ENCODE data around the gene SELENOS.

SELENOS gene

GRCh38 chr15:101276501-101277037 is 716 bp downstream of the SELENOS start:
- peak in 1 of 2 donors; percentile 33 for DNase-seq

- DNase-seq, result no peak
Measured at GRCh38 chr15:101275018-101275417, 2.3 kb downstream of the SELENOS start.

DNA sequence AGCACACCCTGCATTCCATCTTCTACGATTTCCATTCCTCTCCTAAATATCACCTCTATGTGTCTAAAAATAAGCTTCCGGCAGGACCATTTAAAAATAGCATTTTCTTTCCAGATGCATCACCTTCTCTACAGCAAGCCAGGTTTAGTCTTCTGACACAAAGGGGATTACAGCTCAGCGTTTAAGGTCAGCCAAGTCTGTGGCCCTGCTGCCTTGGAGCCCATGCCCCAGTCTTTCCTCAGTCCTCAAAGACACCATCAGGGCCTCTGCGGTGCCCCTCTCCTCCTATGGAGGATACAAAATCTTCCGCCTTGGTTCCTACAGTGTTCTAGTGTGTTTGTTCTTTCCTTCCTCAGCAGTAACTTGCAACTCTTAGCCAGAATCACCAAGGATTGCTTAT is 3.8 kb downstream of the SELENOS start:
- no peak for DNase-seq

DNA sequence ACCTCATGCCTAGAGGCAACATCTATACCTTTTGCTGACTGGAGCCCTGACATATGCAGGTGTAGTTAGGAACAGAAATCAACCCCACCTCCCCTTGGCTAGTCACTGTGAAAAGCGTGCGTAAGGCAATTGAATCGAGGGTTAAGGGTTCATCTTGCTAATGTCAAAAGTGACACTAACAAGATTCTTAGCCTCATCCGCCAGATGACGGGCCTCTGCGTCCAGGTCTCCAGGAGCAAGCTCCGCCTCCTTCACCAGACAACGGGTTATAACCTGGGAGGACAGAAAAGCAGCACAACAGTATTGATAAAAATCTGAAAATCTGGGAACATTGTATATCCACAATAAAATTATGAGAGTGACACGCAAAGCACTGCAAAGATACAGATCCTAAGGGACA is 4.7 kb downstream of the SELENOS start:
- DNase-seq, result no peak

GRCh38 chr15:101269479-101270223 is 7.6 kb downstream of the SELENOS start:
- no peak for DNase-seq

- DNase-seq, result no peak
Measured at GRCh38 chr15:101267320-101268104, 9.8 kb downstream of the SELENOS start.

- no peak for DNase-seq
Measured at GRCh38 chr15:101266787-101267186, 10.5 kb downstream of the SELENOS start.

DNA sequence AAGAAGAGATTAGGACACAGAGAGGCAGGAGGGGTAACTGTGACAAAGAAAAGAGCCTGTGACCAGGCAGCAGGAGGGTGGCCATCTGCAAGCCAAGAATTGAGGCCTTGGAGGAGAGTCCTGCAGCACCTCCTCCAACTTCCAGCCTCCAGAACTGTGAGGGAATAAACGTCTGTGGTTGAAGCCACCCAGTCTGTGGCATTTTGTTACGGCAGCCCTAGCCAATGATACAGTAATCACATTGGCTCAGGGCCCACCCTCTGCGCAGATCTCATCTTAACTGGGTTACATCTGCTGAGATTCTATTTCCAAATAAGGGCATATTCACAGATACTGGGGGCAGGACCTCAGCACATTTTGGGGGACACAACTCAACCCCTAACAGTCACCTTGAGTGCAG is 11.3 kb downstream of the SELENOS start:
- no peak for DNase-seq

DNA sequence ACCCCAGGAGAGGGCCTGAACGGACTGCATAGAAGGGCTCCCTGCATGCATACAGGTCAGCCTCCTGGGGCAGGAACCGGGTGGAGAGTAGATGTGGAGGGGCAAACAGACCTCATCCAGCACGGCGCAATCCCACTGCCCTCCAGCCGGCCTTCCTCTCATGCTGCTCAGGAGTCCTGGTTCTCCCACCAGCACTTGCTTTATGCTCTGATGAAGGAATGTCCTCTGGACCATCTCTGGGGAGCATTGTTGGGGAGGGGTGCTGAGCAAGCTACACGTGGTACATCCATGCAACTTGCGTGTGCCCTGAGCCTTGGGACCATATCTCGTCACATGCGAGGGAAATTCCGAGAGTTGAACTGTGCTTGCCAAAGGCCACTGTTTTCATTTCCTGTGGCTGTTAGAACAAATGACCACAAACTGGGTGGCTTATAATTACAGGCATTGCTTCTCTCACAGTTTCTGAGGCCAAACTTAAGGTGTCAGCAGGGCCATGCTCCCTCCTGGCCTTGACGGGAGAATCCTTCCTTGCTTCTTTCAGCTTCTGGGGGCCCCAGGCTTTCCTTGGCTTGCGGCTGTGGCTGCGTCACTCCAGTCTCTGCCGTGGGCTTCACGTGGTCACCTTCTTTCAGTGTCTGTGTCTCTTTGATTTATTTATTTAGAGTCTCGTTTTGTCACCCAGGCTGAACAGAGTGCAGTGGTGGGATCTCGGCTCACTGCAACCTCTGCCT is 12.2 kb downstream of the SELENOS start:
- DNase-seq, result no peak

DNA sequence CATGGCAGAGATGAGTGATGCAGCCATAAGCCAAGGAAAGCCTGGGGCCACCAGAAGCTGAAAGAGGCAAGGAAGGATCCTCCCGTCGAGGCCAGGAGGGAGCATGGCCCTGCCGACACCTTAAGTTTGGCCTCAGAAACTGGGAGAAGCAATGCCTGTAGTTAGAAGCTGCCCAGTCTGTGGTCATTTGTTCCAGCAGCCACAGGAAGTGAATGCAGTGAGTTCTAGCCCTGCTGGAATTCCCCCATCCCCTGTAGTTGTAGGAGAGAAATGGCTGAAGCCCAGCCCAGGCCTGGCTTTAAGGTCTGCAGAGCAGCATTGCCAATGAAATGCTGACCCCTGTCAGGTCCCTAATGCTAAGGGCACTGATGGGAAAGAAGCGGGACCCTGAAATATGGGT is 13.3 kb downstream of the SELENOS start:
- DNase-seq, result no peak

GRCh38 chr15:101262551-101262950 is 14.7 kb downstream of the SELENOS start:
- no peak for DNase-seq

DNA sequence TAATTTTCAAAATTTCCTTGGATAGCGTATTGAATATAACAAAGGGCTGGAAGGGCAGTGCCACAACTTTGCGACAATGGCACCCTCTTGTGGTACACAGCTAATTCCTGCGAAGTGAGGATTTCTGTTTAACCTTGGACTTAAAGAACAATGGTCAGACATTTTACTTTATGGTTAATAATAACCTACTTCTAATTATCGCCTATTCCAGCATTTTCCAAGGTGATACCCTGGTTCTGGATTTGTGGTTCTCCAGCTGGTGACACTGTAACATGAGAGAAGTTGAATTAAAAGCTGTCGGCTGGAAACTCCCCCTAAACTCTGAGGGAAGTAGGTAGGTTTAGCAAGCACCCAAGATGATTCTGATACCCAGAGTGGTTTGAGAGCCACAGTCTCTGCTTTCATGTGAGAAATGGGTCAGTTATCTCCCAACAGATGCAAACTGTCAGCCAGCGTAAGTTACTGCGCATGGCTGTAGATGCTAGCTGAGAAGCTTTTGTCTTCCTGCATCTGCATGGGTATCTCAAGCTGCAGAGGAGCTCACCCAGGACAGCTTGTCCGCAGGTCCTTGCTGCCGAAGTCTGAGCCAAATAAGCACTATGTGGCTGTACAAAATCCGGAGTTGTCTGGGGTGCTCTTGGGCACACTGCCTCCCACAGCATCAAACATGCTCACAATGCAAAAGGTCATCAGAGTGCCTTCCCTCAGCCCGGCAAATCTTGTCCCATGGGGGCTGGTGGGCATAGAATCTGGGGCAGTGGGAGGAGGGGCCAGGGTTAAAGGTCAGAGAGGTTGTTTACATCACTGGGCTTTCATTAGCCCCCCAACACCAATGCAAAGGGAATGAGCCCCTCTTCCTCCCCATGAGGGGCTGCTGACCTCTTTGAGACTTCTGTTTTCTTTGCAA is 18.8 kb downstream of the SELENOS start:
- DNase-seq, result peak; percentile 61 to 69

- DNase-seq, result peak in 1 of 2 donors; percentile 28
Measured at GRCh38 chr15:101256757-101257156, 20.5 kb downstream of the SELENOS start.

DNA sequence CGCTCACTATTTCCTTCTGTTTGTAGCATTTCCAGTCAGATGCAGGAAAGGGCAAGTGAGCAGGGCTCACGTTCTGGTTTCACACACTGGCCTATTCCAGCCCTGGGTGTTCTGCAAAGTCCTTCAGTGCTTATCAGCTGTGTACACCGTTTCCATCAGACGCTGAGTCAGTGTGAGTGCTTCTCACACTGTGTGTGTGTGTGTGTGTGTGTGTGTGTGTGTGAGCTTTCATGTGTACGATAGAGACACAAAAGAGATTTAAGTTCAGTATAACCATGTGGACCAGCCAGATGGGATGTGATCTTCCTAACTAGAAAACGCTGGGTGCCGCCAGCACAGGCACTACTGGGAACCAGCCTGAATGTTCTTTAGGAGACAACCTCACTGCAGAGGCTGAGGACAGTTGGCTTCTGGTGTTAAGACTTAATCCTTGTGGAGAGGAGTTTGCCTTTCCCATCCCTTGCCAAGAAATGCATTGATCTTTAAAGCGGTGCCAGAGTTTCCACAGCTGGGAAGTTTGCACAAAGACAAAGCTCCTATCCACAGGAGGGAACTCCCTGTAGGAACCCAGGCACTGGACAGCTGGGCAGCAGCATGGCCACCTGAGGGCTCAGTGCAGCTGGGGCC is 21.6 kb downstream of the SELENOS start:
- DNase-seq, result no peak

- no peak for DNase-seq
Measured at GRCh38 chr15:101255051-101255395, 22.3 kb downstream of the SELENOS start.

DNA sequence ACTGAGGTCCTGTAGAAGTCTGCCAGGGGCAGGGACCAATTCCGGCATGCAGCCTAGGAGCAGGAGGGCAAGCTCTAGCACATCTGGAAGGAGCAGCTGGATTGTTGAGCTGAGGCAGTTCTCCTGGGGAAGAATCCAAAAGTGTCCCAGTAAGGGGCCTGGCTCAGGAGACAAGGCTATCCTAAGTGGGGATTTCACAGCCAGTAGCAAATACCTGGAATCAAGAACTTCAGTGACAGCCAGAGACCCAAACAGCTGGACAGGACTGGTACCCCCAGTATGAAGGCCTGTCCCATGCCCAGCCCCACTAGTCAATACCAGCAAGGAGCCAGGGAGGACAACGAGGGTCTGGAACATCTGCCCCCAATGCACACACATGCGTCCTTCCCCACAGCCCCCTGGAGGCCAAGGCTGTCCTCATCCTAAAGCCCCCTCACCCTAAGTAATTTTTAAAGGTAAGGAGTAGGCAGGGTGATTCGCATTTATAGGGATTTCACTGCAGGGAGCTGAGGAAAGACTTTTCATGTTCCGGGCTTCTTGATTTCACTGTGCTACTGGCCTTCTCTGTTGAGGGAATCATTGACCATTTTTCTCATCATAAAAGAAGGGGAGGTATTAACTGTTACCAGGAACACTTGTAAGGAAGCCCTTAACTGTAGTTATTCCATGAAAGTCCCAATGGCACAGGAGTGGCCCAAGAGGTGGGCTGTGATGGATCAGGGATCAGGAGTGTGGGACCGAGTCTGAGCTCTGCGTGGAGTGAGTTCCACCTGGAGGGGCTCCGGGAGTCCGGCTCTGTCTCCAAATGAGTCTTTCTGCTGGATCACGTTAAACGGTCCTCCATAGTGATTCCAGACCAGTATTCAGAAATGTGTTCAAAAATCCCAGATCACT is 22.9 kb downstream of the SELENOS start:
- DNase-seq, result no peak

DNA sequence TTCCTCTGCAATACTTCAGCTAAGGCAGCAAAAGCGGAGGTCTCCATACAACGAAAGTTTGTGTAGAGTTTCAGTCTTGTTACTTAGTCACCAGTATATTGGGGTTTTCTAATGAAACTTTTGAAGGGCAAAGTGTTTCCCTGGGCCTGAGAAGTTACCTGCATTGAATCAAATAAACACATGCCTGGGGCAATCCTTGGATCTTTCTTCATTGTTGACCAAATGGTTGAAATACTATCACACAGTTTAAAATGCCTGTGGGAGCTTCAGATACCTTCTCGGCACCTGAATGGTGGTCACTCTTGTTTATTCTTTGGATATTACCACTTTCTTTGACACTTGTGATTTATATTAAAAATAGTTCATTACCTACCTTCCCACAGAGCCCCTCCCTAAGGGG is 24.4 kb downstream of the SELENOS start:
- DNase-seq, result no peak

- DNase-seq, result peak; percentile 88 to 89
Measured at GRCh38 chr15:101251830-101252820, 25.2 kb downstream of the SELENOS start, which contains the start of gene CHSY1. Gene CHSY1, minus strand, starts transcription at chr15:101252048. Its CDS starts 592 bp downstream, at chr15:101251456.
